Measurements from ENCODE around the gene ZNF432. TPM values are rescaled to one million over a fixed set of nuclear protein-coding genes. Genes with fewer than 3 reads are reported as not detected.
"Not testable (repeated sequence)": the region's sequence is repeated elsewhere in the genome, so short reads cannot be mapped to it uniquely, and the experiment has no call there.

The ZNF432 gene
- total and polyA plus RNA-seq, 2 experiments from 2014 or later = 3.3 to 13.2 TPM

- Histone ChIP-seq H3K36me3 (ENCODE audit: insufficient read depth) (peaks cover 39% of the 10 kb centered on the region), H3K4me3 (peak within 1 kb of the TSS; percentile 93), H3K4me1 (ENCODE audit: insufficient read depth) (peaks cover 10% of the 10 kb centered on the region), H3K27me3 (ENCODE audit: insufficient read depth) (no peaks in the 10 kb centered on the region), H3F3A (replicated peaks; ENCODE audit: low read depth) (no peaks in the 10 kb centered on the region), H2AFZ (peak within 1 kb of the TSS; percentile 87), H3K79me2 (replicated peaks; ENCODE audit: insufficient read depth) (peaks cover 42% of the 10 kb centered on the region), H3K4me2 (peak within 1 kb of the TSS; percentile 82), H4K20me1 (replicated peaks; ENCODE audit: insufficient read depth) (no peaks in the 10 kb centered on the region), H3K27ac (ENCODE audit: low read depth) (peak within 1 kb of the TSS; percentile 96), H3K9me2 (ENCODE audit: insufficient read depth) (0 out of 2 replicates have a peak, but pooled peaks cover 6% of the 10 kb centered on the region)
- Mint-ChIP-seq H3K27me3 (ENCODE audit: insufficient read depth, low read depth, poor library complexity) (peaks cover 12% of the 10 kb centered on the region), H3K4me3 (peak within 1 kb of the TSS; percentile 99), H3K27ac (peak within 1 kb of the TSS; percentile 98), H3K4me1 (peaks cover 11% of the 10 kb centered on the region), H3K9me3 (peaks cover 32% of the 10 kb centered on the region), H3K36me3 (ENCODE audit: low read depth) (peaks cover 74% of the 10 kb centered on the region)
- peak; percentile 98 for TF ChIP-seq CREB1 (CRISPR knock-in tag; IDR thresholded peaks at IDR 0.05; ENCODE audit: low read depth)
- no peak for TF ChIP-seq STAT1 (IDR thresholded peaks at IDR 0.05; ENCODE audit: unreplicated experiment)
- TF ChIP-seq, protein P1, sequence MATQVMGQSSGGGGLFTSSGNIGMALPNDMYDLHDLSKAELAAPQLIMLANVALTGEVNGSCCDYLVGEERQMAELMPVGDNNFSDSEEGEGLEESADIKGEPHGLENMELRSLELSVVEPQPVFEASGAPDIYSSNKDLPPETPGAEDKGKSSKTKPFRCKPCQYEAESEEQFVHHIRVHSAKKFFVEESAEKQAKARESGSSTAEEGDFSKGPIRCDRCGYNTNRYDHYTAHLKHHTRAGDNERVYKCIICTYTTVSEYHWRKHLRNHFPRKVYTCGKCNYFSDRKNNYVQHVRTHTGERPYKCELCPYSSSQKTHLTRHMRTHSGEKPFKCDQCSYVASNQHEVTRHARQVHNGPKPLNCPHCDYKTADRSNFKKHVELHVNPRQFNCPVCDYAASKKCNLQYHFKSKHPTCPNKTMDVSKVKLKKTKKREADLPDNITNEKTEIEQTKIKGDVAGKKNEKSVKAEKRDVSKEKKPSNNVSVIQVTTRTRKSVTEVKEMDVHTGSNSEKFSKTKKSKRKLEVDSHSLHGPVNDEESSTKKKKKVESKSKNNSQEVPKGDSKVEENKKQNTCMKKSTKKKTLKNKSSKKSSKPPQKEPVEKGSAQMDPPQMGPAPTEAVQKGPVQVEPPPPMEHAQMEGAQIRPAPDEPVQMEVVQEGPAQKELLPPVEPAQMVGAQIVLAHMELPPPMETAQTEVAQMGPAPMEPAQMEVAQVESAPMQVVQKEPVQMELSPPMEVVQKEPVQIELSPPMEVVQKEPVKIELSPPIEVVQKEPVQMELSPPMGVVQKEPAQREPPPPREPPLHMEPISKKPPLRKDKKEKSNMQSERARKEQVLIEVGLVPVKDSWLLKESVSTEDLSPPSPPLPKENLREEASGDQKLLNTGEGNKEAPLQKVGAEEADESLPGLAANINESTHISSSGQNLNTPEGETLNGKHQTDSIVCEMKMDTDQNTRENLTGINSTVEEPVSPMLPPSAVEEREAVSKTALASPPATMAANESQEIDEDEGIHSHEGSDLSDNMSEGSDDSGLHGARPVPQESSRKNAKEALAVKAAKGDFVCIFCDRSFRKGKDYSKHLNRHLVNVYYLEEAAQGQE (IDR thresholded peaks at IDR 0.05; ENCODE audit: unreplicated experiment) = no peak
- peak; percentile 94 for TF ChIP-seq POLR2AphosphoS5 (IDR thresholded peaks at IDR 0.05; ENCODE audit: low read depth)
- TF ChIP-seq ETS1 (IDR thresholded peaks at IDR 0.05) = peak; percentile 90
- TF ChIP-seq EZH2phosphoT487 (IDR thresholded peaks at IDR 0.05; ENCODE audit: unreplicated experiment) = no peak
- TF ChIP-seq JUNB (IDR thresholded peaks at IDR 0.05; ENCODE audit: unreplicated experiment) = no peak
- TF ChIP-seq ZNF462 (CRISPR knock-in tag; IDR thresholded peaks at IDR 0.05) = no peak
- no peak for TF ChIP-seq ZNF331 (CRISPR knock-in tag; IDR thresholded peaks at IDR 0.05; ENCODE audit: low read depth)
- ATAC-seq = peak; percentile 98
- DNase-seq (ENCODE audit: low spot score) = peak; percentile 93
Observed at GRCh38 chr19:52028027-52028779, 20.4 kb downstream of the ZNF432 start, which contains the start of gene ZNF614. Gene ZNF614, minus strand, starts transcription at chr19:52028379. Its CDS starts 2,634 bp downstream, at chr19:52025745.

- peak; percentile 15 for DNase-seq (ENCODE audit: low spot score)
- Histone ChIP-seq H3K4me3 (peak overlapping the region; percentile 93), H3K36me3 (ENCODE audit: insufficient read depth) (peaks cover 43% of the 10 kb centered on the region), H3K4me2 (peak overlapping the region; percentile 82; the same call in 1 of the 2 replicates), H3K79me2 (replicated peaks; ENCODE audit: insufficient read depth) (peaks cover 57% of the 10 kb centered on the region), H3K27ac (ENCODE audit: low read depth) (peak overlapping the region; percentile 9; the same call in 1 of the 2 replicates)
- not testable (repeated sequence) for H3K27me3 ChIP-seq (ENCODE audit: insufficient read depth); ATAC-seq; H4K20me1 ChIP-seq (replicated peaks; ENCODE audit: insufficient read depth); H3K4me1 ChIP-seq (ENCODE audit: insufficient read depth); H2AFZ ChIP-seq; H3K27ac Mint-ChIP-seq; H3F3A ChIP-seq (replicated peaks; ENCODE audit: low read depth); H3K9me2 ChIP-seq (ENCODE audit: insufficient read depth)
- Mint-ChIP-seq H3K4me3 (peak overlapping the region; percentile 99), H3K27me3 (ENCODE audit: insufficient read depth, low read depth, poor library complexity) (peaks cover 12% of the 10 kb centered on the region), H3K4me1 (peaks cover 11% of the 10 kb centered on the region), H3K9me3 (peaks cover 21% of the 10 kb centered on the region), H3K36me3 (ENCODE audit: low read depth) (peaks cover 71% of the 10 kb centered on the region)
Observed at GRCh38 chr19:52026255-52026990, 22.2 kb downstream of the ZNF432 start.

Measured in GM23338 (cell line).